Measurements from ENCODE around the gene CLDN9.

DNA sequence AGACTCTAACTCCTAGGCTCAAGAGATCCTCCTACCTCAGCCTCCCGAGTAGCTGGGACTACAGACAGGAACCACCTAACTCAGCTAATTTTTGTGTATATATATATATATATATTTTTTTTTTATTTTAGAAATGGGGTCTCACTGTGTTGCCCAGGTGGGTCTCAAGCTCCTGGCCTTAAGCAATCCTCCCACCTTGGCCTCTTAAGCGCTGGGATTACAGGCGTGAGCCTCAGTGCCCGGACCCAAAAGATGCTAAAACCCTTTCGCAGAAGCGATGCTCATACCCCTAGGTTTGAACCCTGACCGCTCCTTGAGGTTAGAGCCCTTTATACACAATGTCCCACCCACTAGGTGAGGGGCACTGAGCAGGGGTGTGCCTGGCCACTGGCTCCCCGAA is 2.2 kb upstream of the CLDN9 start:
- TF ChIP-seq, protein P1, sequence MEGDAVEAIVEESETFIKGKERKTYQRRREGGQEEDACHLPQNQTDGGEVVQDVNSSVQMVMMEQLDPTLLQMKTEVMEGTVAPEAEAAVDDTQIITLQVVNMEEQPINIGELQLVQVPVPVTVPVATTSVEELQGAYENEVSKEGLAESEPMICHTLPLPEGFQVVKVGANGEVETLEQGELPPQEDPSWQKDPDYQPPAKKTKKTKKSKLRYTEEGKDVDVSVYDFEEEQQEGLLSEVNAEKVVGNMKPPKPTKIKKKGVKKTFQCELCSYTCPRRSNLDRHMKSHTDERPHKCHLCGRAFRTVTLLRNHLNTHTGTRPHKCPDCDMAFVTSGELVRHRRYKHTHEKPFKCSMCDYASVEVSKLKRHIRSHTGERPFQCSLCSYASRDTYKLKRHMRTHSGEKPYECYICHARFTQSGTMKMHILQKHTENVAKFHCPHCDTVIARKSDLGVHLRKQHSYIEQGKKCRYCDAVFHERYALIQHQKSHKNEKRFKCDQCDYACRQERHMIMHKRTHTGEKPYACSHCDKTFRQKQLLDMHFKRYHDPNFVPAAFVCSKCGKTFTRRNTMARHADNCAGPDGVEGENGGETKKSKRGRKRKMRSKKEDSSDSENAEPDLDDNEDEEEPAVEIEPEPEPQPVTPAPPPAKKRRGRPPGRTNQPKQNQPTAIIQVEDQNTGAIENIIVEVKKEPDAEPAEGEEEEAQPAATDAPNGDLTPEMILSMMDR (IDR thresholded peaks at IDR 0.05) = no peak
- TF ChIP-seq POLR2A (IDR thresholded peaks at IDR 0.05) = no peak

All from esophagus squamous epithelium (tissue), 4 donors.